Liver (tissue), 2 donors: Measurements from ENCODE around the gene FMN1.

Source experiments
- JUND ChIP-seq, 2 donors: IDR thresholded peaks; 2 replicates each; pipeline ENCODE4 v1.6.1; 2016; ENCODE audit warnings: antibody characterized with exemption in 2 of 2
- TF ChIP-seq, protein P1 (sequence below): IDR thresholded peaks from 2 replicates; pipeline ENCODE4 v1.6.1; 2016; ENCODE audit warnings: antibody characterized with exemption, mild to moderate bottlenecking
- donor health status: healthy.

DNA sequence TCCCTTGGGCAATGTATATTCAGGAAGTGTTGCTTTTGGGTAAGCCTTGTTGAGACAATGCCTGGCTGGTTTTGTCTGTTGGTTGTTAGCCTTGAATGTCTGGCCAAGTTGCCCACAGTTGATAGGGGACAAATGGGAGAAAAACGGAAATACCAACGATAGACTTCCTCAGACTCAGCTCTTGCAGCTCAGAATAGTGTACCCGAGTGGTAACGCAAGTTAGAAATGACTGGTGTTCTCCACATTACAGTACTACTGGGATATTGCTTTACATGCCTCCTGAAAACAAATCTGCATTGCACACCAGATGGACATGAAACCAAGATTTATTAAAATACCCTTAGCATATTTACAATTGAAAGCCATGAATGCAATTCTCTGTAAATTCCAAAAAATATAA, 429.3 kb downstream of the FMN1 start:
- TF ChIP-seq, protein P1, sequence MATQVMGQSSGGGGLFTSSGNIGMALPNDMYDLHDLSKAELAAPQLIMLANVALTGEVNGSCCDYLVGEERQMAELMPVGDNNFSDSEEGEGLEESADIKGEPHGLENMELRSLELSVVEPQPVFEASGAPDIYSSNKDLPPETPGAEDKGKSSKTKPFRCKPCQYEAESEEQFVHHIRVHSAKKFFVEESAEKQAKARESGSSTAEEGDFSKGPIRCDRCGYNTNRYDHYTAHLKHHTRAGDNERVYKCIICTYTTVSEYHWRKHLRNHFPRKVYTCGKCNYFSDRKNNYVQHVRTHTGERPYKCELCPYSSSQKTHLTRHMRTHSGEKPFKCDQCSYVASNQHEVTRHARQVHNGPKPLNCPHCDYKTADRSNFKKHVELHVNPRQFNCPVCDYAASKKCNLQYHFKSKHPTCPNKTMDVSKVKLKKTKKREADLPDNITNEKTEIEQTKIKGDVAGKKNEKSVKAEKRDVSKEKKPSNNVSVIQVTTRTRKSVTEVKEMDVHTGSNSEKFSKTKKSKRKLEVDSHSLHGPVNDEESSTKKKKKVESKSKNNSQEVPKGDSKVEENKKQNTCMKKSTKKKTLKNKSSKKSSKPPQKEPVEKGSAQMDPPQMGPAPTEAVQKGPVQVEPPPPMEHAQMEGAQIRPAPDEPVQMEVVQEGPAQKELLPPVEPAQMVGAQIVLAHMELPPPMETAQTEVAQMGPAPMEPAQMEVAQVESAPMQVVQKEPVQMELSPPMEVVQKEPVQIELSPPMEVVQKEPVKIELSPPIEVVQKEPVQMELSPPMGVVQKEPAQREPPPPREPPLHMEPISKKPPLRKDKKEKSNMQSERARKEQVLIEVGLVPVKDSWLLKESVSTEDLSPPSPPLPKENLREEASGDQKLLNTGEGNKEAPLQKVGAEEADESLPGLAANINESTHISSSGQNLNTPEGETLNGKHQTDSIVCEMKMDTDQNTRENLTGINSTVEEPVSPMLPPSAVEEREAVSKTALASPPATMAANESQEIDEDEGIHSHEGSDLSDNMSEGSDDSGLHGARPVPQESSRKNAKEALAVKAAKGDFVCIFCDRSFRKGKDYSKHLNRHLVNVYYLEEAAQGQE: no peak
- TF ChIP-seq JUND (IDR thresholded peaks at IDR 0.05): no peak
